ENCODE data around the gene C19orf47. TPM values are rescaled to one million over a fixed set of nuclear protein-coding genes. Genes with fewer than 3 reads are reported as not detected.

C19orf47 gene
- total RNA-seq, 4 donors from 2014 or later, result 12.3 to 16.5 (median 13.8) TPM

DNA sequence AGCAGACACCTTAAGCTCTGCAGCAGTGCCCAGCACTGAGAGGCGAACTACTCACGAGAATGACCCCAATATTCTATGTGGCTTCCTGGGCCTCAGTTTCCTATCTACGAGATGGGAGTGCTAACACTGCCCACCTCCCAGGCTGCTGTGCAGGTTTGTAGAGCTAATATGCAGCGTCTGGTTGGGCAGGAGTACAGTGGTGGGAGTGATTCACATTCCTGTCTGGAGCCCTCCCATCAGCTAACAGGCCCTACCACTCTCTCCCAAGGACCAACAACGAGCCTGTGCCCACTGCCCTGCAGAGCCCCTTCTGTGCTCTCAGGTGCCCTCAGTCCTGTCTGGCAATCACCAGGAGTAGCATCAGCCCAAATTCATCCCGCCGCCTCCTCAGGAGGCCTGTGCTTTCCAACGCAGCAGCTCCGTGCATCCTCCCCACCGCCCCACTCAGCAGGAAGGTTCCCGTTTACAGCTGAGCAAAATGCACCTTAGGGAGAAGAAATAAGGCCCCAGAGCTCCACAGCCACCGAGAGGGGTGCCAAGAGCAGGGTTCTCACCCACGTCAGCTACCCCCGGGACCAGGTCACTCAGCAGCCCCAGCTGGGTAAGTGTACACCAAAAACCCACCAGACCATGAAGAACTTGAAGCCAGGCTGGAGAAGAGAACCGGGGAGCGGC is 69.7 kb downstream of the C19orf47 start:
- DNase-seq, result no peak
- in situ Hi-C loops (cut with MboI; ENCODE audit: low pct_ligation_motif_present in 1 of 4, low pct_unique_long_range_greater_than_20kb in 1 of 4, low sequenced_read_pairs in 3 of 4) (loop anchor here in 1 of 4 donors (25.0 kb wide), 1 partner anchor 134 kb away; the partner anchor contains the start of gene PRX), intact Hi-C loops (cut with DNase I; ENCODE audit: low total_unique reads) (no loop called here)
- Histone ChIP-seq H3K9me3 (no peaks in the 10 kb centered on the region), H3K4me3 (peak overlapping the region in 1 of 4 donors; percentile 6), H3K27ac (peak overlapping the region; percentile 63 to 83 (median 82)), H3K27me3 (no peaks in the 10 kb centered on the region), H3K36me3 (no peaks in the 10 kb centered on the region), H3K4me1 (peaks cover 32 to 76% (median 53%) of the 10 kb centered on the region in 4 donors)
- TF ChIP-seq CTCF (IDR thresholded peaks at IDR 0.05) (no peak), POLR2AphosphoS5 (IDR thresholded peaks at IDR 0.05) (no peak), EP300 (IDR thresholded peaks at IDR 0.05; ENCODE audit: low read depth) (no peak), POLR2A (IDR thresholded peaks at IDR 0.05) (no peak)
- WGBS, 2 donors (ENCODE audit: low coverage in 1 of 2), result 83% methylated on average over 16 of the region's 16 CpGs; no CpG with 5 or more reads in 1 of the 2 donors

DNA sequence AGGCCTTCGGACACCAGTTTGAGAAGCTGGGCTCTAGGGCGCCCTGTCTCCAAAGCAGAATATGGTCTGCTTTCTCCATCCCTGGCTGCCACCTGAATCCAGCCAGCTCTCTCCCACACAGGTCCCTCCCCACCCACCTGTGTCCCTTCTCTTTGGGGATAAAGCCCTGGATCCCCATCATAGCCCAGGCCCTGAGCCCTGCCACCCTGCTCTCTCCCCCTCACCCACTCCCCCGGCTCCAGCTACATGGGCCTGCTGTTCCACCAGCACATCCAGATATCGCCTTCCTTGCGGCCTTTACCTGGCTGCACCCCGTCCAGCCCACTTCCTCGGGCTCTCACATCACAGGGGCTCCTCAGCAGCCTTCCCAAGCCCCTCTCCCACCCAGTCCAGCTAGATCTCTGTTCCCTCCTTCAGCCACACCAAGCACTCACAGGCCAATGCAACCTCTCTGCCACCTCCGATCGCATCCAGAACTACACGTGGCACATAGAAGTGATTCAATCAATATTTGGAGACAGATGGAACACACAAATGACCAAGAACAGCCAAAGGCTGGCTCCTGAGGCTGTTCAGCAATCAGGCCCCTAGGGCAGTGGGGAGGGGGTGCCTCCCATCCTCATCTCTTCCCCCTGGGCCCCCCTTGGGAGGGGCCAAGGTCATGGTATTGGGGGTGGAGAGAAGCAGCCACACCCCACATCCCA is 70.7 kb downstream of the C19orf47 start:
- H3K27me3 ChIP-seq, result no peaks in the 10 kb centered on the region
- no peaks in the 10 kb centered on the region for H3K9me3 ChIP-seq
- TF ChIP-seq POLR2A (IDR thresholded peaks at IDR 0.05), result no peak
- TF ChIP-seq POLR2AphosphoS5 (IDR thresholded peaks at IDR 0.05), result no peak
- in situ Hi-C loops (cut with MboI; ENCODE audit: low pct_ligation_motif_present in 1 of 4, low pct_unique_long_range_greater_than_20kb in 1 of 4, low sequenced_read_pairs in 3 of 4) (loop anchor here in 1 of 4 donors (25.0 kb wide), 1 partner anchor 135 kb away; the partner anchor contains the start of gene PRX), intact Hi-C loops (cut with DNase I; ENCODE audit: low total_unique reads) (no loop called here)
- 87% methylated on average over 10 of the region's 10 CpGs; no CpG with 5 or more reads in 1 of the 2 donors for WGBS, 2 donors (ENCODE audit: low coverage in 1 of 2)
- H3K36me3 ChIP-seq, result no peaks in the 10 kb centered on the region
- H3K4me3 ChIP-seq, result no peak overlapping the region
- H3K4me1 ChIP-seq, result peaks cover 29 to 66% (median 46%) of the 10 kb centered on the region in 4 donors
- no peak for DNase-seq
- no peak overlapping the region for H3K27ac ChIP-seq

DNA sequence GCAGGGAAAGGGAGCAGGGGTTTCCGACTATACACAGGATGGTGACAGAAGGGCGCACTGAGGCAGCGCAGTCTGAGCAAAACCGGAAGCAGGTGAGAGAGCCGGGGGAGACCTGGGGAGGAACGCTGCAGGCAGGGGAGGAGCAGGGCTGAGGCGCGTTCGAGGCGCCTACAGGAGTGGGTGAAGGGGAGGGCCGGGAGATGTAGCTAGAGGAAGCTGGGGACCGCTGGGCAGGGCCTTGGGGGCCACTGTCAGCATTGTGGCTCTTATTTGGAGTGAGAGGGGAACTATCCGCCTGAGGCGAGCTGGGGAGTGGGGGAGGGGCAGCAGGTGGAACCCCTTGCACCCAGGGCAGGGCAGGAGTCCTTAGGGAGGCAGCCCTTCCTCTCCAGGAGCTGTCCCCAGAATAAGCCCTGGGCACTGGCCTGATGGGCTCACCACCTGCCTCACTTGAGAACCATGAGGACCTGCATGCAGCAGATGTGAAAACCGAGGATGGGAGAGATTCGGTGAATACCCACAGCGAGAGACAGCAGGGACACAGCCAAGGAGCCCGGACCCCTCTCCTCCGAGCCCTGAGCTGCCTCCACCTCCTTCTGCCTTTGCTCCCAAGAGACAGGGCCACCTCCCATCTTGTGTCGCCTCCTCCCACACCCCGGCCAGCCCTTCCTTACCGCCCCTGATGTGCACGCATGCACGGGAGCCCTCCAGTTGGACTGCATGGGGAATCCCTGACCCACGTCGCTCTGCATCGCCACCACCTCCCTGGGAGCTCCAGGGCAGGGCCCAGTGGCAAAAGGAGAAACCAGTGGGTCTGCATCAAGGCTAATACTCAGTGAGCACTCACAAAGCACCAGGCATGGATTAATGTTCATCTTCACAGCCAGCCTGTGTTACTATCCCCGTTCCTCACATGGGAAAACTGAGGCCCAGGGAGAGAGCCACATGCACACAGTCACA is 73.3 kb downstream of the C19orf47 start:
- intact Hi-C loops (cut with DNase I; ENCODE audit: low total_unique reads), result no loop called here
- no peaks in the 10 kb centered on the region for H3K9me3 ChIP-seq
- H3K27ac ChIP-seq, result no peak overlapping the region
- peaks cover 7 to 44% (median 25%) of the 10 kb centered on the region in 4 donors for H3K4me1 ChIP-seq
- in situ Hi-C loops (cut with MboI; ENCODE audit: low pct_ligation_motif_present in 1 of 4, low pct_unique_long_range_greater_than_20kb in 1 of 4, low sequenced_read_pairs in 3 of 4), result loop anchor here in 1 of 4 donors (25.0 kb wide), 1 partner anchor 137 kb away; the partner anchor contains the start of gene PRX
- 64 to 78% methylated on average over 5 to 22 of the region's 28 CpGs for WGBS, 2 donors (ENCODE audit: low coverage in 1 of 2)
- H3K27me3 ChIP-seq, result no peaks in the 10 kb centered on the region
- no peak for DNase-seq
- no peak overlapping the region for H3K4me3 ChIP-seq
- no peak for TF ChIP-seq CTCF (IDR thresholded peaks at IDR 0.05)
- TF ChIP-seq POLR2A (IDR thresholded peaks at IDR 0.05), result no peak
- no peak for TF ChIP-seq POLR2AphosphoS5 (IDR thresholded peaks at IDR 0.05)
- TF ChIP-seq EP300 (IDR thresholded peaks at IDR 0.05; ENCODE audit: low read depth), result no peak
- no peaks in the 10 kb centered on the region for H3K36me3 ChIP-seq

GRCh38 chr19:40273469-40274360 is 74.5 kb downstream of the C19orf47 start:
- Histone ChIP-seq H3K4me1 (peaks cover 0 to 33% (median 14%) of the 10 kb centered on the region in 4 donors), H3K36me3 (no peaks in the 10 kb centered on the region), H3K27me3 (no peaks in the 10 kb centered on the region), H3K4me3 (no peak overlapping the region), H3K27ac (no peak overlapping the region), H3K9me3 (no peaks in the 10 kb centered on the region)
- intact Hi-C loops (cut with DNase I; ENCODE audit: low total_unique reads), result no loop called here
- no peak for DNase-seq
- WGBS, 2 donors (ENCODE audit: low coverage in 1 of 2), result 75% methylated on average over 14 of the region's 14 CpGs; no CpG with 5 or more reads in 1 of the 2 donors
- TF ChIP-seq POLR2A (IDR thresholded peaks at IDR 0.05) (no peak), CTCF (IDR thresholded peaks at IDR 0.05) (no peak), POLR2AphosphoS5 (IDR thresholded peaks at IDR 0.05) (no peak), EP300 (IDR thresholded peaks at IDR 0.05; ENCODE audit: low read depth) (no peak)
- in situ Hi-C loops (cut with MboI; ENCODE audit: low pct_ligation_motif_present in 1 of 4, low pct_unique_long_range_greater_than_20kb in 1 of 4, low sequenced_read_pairs in 3 of 4), result no loop called here
